H1 (cell line): Measurements from ENCODE around the gene FAM240A. TPM values are rescaled to one million over a fixed set of nuclear protein-coding genes. Genes with fewer than 3 reads are reported as not detected.
A peak's percentile ranks its signal among the peaks of the same experiment; 100 is the strongest.

Experiments used
- ASH2L ChIP-seq: fragments of 200-600, 300-600 bp; sonication (generic); IDR thresholded peaks from one replicate; pipeline ENCODE4 v1.7.1; 2017; ENCODE audit warnings: low read length
- BCL11A ChIP-seq, 2 experiments: IDR thresholded peaks; one replicate each; pipeline ENCODE4 v1.6.1; 2011; ENCODE audit warnings: low read depth in 2 of 2, low read length in 2 of 2, mild to moderate bottlenecking in 2 of 2
- CTCF ChIP-seq, 3 experiments: IDR thresholded peaks; 1 replicate in 2 of 3; 2 replicates in 1 of 3; pipeline versions ENCODE4 v1.5.1 to v1.6.1; 2011; ENCODE audit warnings: low read length in 3 of 3, mild to moderate bottlenecking in 3 of 3, inconsistent platforms in 2 of 3, low read depth in 1 of 3, moderate library complexity in 1 of 3; ENCODE audit not compliant: insufficient read depth in 1 of 3; ENCODE audit errors: control extremely low read depth in 1 of 3
- KDM5A ChIP-seq: fragments of 200-600 bp; IDR thresholded peaks from 2 replicates; pipeline ENCODE4 v1.7.1; 2012; ENCODE audit warnings: mild to moderate bottlenecking, low read length, inconsistent platforms, mixed read lengths
- RFX5 ChIP-seq: IDR thresholded peaks from 2 replicates; pipeline ENCODE4 v1.6.1; 2011; ENCODE audit warnings: low read depth, low read length, improper control_type of control experiment, borderline replicate concordance
- TAF1 ChIP-seq: IDR thresholded peaks from 2 replicates; pipeline ENCODE4 v1.6.1; 2011; ENCODE audit warnings: mild to moderate bottlenecking, low read depth, low read length
- polyA plus RNA-seq, 7 experiments: library from polyadenylated mRNA; depleted of rRNA in 3 of 7; stranded (reverse) in 5 of 7; unstranded in 2 of 7; fragments of >200 nt in 5 of 7; fragments of 200-250 nt in 2 of 7; gene quantifications; 1 replicate in 5 of 7; 2 replicates in 1 of 7; 4 replicates in 1 of 7; pipeline versions ENCODE4 v1.2.1 to v1.2.3, GENCODE V29; 2011 to 2013; ENCODE audit warnings: missing spikeins in 2 of 7, mixed read lengths in 2 of 7
- total RNA-seq: library from RNA; stranded (reverse); fragmentation: NEBNext Ultra II Directional; extraction: Animal tissue kit (Norgen Biotek cat#: 25700); gene quantifications from 2 replicates; pipeline ENCODE4 v1.2.1, GENCODE V29; 2021
- TF ChIP-seq, protein P1 (sequence below): IDR thresholded peaks from 2 replicates; pipeline ENCODE4 v1.6.1; 2012; ENCODE audit warnings: low read length, inconsistent platforms

The FAM240A gene
- total and polyA plus RNA-seq, 2 of the 8 experiments (the other 6 are each of a cell fraction or from before 2014, with no cell fraction given) = 0.08 TPM; not detected in 1

DNA sequence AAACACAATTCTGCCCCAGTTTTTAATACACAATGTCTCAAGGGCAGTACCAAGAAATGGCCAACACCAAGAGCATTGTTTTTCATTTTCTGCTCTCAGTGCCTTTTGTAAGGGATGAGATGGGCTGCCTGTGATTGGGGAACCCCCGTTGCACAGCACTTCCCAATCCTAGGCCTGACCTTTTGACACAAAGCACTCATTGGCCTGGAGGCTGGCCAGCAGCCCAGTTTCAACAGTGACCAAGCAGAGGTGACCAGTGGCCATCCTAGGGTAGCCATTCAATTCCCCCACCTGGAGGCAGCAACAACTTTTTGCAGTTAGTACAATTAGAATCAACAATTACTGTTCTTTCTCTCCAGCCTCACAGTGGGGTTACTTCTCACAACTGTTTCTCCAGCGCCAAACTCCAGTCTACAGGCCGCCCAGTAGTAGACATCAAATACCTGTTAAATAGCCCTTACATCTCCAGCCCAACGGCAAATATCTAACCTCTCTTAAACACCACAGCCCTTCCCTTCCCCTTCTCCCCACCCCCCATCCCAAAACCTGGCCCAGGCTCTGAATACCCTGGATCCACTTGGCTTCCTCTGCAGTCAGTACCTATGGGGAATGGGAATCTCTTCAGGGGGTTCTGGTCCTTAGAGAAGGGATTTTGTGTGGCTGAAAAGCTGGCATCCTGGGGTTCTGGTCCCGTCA is 37.3 kb upstream of the FAM240A start (continued):
- TF ChIP-seq BCL11A (IDR thresholded peaks at IDR 0.05; ENCODE audit: low read depth in 2 of 2, low read length in 2 of 2) (no peak), CTCF (IDR thresholded peaks at IDR 0.05; ENCODE audit: control extremely low read depth in 1 of 3, insufficient read depth in 1 of 3, low read depth in 1 of 3, low read length in 3 of 3) (peak in 1 of 3 experiments; percentile 2; a peak in 1 of 4 replicates), TAF1 (no peak), ASH2L (peak; percentile 5), RFX5 (no peak), KDM5A (no peak)
- TF ChIP-seq, protein P1, sequence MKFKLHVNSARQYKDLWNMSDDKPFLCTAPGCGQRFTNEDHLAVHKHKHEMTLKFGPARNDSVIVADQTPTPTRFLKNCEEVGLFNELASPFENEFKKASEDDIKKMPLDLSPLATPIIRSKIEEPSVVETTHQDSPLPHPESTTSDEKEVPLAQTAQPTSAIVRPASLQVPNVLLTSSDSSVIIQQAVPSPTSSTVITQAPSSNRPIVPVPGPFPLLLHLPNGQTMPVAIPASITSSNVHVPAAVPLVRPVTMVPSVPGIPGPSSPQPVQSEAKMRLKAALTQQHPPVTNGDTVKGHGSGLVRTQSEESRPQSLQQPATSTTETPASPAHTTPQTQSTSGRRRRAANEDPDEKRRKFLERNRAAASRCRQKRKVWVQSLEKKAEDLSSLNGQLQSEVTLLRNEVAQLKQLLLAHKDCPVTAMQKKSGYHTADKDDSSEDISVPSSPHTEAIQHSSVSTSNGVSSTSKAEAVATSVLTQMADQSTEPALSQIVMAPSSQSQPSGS = 0 out of 2 replicates have a peak, but pooled peaks have one; percentile 5
